HG03354 (cell line): ENCODE results near the gene ERBB4.
A peak's percentile ranks its signal among the peaks of the same experiment; 100 is the strongest.
"Not testable (repeated sequence)": the region's sequence is repeated elsewhere in the genome, so short reads cannot be mapped to it uniquely, and the experiment has no call there.

Source experiments
- ATAC-seq: cut with Tn5 transposase; IDR thresholded peaks from one replicate; pipeline ENCODE4 v1.9.1; 2021; ENCODE audit warnings: mild to moderate bottlenecking; ENCODE audit not compliant: unreplicated experiment, poor library complexity, severe bottlenecking

ERBB4 gene

DNA sequence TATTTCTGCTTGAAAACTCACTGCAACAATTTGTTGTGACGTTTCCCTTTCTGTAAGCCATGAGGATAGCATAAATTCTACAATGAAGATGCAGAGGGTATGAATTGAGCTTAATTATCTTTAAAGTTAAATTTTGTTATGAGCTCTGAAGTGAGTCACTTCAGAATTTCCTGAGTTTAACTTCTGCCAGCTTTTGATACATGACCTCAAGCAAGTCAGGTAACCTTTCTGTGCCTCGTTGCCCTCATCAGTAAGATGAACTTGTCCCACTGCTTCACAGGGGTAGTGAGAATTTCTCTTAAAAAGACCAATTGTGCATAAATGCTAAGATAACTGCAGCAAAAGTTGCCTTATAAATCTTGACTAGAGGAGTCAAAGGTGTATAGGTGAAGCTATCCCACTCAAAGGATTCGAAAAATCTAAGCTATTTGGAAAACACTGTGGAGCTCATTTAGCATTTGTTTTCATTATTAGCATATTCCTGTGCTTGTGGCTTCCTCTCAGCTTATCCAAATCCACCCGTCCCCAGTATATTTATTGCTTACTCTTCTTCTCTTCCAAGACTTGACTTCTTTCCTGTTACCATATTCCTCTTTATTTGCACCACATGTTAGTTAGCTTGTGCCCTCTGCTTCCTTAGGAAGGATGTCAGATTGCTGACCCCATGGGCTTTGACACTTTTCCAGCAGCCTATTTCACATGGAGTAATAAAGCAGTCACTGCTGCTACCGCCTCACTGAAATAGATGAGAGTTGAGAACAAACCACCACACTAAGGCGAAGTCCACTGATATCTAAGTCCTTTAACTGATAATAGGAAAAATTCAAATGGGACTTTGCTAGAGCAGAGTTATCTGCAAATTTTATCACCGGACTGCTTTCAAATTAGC is 428.6 kb downstream of the ERBB4 start:
- no peak for ATAC-seq

DNA sequence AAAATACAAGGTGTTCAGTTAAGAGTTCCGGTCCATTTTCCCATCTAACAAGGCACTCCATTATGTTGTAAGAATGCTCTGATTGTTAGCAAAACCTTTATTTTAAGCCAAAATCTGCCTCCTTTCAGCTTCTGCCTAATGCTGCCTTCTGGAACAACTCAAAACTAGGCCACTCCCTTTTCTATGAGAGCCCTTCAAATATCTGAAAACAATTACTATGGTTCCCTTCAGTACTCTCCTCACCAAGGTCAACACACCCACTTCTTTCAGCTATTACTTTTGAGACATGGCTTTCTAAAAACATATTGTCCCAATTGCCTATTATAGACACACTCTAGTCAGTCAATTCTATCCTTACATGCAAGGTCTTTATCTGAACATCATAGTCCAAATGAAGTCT is 429.4 kb downstream of the ERBB4 start:
- no peak for ATAC-seq

DNA sequence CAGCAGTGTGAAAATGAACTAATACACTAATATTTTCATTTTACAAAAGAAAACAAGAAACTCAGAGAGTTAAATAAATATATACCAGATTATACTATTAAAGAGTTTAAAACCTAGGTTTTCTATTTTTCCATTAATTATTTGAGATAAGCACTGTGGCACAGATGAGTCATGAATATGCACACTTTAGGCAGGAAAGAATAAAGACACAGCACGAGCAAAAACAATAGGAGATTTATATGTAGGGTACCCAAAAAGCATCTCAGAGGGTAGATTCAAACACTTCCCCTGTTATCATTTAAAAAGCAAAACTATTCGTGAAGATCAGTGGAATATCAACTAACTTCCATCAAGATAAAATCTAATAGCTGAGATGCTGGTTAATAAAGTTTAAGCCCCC is 430.6 kb downstream of the ERBB4 start:
- ATAC-seq: no peak

DNA sequence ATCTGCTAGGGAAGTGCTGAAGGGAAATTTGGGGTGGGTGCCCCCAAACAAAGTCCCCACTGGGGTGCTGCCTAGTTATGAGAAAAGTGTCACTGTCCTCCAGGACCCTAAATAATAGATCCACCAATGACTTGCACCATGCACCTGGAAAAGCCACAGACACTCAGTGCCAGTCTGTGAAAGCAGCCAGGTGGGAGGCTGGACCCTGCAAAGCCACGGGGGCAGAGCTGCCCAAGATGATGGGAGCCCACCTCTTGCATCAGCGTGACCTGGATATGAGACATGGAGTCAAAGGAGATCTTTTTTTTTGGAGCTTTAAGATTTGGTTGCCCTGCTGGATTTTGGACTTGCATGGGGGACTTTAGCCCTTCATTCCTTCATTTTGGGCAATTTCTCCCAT is 431.6 kb downstream of the ERBB4 start:
- no peak for ATAC-seq

DNA sequence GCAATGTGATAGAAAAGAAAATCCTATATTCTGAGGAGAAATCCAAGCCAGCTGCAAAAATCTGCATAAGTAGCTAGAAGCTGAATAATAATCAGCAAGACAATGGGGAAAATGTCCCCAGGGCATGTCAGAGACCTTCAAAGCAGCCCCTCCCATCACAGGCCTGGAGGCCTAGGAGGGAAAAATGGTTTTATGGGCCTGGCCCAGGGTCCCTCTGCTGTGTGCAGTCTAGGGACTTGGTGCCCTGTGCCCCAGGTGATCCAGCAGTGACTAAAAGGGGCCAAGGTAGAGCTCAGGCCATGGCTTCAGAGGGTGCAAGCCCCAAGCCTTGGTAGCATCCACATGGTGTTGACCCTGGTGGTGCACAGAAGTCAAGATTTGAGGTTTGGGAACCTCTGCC is 432.1 kb downstream of the ERBB4 start:
- ATAC-seq: not testable (repeated sequence)

DNA sequence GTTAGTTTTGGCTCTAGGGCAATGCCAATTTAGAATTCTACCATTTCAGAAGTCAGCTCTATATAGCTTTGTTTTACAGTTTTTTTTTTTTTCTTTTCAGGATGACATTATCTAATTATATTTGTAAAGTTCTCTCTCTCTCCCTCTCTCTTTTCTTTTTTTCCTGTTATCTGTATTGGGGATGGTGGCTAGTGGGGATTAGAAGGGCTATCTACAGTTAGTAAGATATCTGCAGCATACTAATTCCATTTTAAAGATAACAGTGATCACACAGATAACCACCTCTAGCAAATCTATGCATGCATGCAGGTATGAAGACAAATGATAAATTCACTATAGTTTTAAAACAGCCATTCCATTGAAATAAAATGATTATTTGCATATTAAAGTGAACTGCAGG is 438.9 kb downstream of the ERBB4 start:
- ATAC-seq: no peak

DNA sequence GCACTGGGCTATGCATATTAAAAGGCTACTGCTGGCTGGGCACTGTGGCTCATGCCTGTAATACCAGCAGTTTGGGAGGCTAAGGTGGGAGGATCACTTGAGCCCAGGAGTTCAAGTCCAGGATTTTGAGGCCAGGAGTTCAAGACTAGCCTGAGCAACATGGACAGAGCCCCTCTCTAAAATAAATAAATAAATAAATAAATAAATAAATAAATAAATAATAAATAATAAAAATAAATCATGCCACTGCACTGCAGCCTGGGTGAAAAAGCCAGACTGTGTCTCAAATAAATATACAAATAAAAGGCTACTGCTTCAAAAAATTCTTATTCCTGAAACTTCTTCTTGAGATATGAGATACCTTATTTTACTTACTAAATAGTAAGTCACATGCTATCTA is 439.6 kb downstream of the ERBB4 start:
- ATAC-seq: no peak

DNA sequence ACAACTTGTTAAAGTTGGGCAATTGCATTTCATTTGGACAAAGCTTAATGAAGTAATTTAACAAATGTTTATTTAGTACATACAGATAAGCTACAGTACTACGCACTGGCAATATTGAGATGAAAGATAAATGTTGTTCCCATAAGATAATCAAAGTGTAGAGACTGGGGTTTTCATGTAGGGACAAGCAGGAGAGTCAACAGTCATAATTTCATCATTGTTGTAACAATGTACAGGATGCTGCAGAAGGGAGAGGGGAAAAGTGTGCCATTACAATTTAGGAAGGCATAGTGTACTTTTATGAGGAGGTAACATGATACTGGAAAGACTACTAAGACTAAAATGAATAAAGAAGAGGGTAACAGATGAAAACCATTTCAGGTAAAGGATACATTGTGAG is 441.6 kb downstream of the ERBB4 start:
- ATAC-seq: no peak

DNA sequence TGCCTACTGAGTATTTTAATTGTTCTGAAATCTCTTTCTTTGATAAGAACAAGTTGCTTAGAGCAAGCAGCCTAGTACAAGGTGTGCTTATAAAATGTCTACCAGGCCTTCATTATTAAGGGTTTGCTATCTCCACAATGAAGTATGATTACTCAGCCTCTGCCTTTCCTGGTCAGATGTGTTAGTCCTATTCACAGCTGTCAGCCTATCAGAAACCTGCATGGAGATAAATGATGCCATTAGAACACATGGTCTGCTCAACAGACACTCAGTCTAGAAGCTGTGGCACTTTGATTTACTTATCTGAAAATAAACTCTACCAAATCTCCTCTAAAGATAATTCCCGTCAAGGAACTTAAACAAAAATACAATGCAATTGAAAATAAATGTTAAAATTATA is 448.7 kb downstream of the ERBB4 start:
- no peak for ATAC-seq

DNA sequence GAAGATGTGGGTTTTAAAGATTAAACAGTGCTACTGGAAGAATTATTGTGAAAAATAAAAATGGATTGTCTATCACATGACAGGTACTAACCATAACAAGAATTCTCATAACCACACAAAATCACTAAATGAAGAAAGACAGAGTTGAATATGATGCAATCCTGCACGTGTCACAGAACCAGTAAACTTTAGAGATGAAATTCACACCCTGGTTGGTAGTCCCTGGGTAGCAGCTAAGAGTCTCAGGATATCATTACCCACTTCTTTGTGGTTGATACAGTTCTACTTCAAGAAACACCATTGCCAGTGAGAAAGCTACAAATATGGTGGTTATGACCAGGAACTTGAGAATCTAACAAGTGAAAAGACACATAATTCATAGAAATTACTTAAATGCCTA is 450.2 kb downstream of the ERBB4 start:
- ATAC-seq: no peak

DNA sequence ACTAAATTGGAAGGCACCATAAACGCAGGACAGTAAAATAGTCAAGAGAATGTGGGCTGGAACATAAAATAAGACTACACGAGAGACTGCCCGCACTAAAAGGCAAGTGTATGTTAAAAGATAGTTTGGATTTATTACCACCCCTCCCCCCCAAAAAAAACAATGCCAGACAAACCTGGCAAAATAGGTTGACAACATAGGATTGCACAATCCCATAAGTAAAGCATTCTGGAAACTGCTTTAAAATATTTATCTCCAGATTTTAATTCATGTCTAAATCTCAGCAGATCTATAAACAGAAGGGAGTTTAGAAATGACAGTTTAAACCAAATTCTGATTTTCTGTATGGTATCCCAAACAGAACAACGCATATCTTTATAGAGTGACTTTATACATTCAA is 455.1 kb downstream of the ERBB4 start:
- ATAC-seq: no peak

DNA sequence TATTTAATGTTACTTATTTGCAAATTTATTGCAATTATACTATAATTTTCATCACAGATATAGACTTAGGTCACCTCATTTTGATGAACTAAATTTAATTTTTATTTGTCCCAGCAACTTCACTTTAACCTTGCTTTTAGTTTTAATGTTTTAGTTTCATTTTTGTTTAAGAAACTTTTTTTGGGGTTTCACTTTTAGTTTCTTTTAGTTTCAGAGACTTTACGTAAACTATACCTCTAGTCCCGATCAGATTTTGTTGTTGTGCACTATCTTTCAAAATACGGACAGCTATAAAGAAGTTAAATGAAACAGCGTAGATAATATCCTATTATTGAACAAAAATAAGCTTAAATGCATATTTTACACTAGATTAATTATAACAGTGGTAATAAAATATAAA is 460.5 kb downstream of the ERBB4 start:
- ATAC-seq: peak; percentile 81

DNA sequence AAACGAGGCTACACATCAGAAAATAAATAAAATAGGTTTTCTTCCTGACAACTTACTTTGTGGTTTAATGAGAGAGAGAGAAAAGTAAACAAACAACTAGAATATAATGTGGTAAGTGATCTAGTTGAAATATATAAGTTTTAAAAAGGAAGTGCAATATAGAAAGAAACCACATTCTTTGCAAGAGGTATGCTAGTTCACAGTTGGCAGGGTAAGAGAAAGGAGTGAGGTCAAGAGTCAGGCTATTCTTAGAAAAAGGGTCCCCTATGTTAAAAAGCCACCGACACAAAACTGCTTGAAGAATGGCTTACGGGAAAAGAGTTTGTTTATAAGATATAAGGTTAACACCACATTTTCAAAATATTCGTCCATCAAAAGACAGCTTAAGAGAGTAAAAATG is 462.1 kb downstream of the ERBB4 start:
- ATAC-seq: no peak

DNA sequence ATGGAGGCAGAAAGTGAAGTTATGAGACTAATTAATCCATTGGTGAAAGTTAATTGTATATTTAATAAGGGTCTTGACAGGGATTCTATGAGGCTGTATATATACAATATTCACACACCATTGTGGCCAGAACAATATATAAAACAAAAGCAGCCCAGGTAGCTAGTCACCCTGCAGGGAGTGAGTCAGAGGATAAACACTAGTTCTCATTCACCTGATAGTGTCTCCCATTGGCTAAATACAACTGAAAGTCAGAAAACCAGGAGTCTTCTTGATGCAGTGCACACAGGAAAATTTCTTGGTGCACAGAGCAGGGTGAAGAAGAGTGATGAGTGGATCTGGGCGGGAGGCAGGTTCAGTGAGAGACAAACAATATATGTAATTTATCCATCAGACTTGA is 465.2 kb downstream of the ERBB4 start:
- ATAC-seq: no peak

DNA sequence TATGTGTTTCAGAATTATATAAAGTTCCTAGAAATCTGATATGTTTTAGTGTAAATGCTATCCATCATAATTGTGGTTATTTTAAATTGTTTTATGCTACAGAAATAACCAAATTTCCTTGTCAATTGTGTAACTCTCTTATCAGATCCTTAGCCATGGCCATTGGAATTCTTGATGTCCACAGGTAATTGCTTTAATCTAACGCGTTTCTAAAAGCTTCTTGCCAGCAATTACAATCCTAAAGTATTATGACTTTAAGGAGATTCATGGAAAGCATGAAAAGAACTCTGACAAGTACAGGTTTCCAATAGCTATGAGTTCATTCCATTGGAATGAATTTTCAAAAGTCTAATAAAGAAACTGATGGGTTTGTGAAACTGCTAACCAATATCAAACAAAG is 472.1 kb downstream of the ERBB4 start:
- no peak for ATAC-seq

DNA sequence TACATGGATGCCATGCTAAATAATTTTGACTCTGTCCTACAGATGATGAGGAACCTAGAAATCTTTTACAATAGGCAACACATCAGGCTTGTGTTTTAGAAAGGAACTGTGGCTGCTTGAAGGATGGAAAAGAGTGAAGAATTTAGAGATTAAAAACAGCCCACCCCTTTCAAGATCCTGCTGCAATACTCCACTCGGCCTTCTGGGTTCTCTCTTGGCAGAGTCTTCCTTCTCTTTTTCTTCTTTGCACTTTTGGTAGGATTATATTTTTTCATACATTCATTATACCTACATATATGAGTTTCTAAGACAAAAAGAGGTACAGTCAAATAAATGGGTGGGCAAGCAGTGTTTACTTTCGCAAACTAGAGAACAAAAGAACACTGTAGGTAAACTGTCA is 474.3 kb downstream of the ERBB4 start:
- ATAC-seq: no peak

DNA sequence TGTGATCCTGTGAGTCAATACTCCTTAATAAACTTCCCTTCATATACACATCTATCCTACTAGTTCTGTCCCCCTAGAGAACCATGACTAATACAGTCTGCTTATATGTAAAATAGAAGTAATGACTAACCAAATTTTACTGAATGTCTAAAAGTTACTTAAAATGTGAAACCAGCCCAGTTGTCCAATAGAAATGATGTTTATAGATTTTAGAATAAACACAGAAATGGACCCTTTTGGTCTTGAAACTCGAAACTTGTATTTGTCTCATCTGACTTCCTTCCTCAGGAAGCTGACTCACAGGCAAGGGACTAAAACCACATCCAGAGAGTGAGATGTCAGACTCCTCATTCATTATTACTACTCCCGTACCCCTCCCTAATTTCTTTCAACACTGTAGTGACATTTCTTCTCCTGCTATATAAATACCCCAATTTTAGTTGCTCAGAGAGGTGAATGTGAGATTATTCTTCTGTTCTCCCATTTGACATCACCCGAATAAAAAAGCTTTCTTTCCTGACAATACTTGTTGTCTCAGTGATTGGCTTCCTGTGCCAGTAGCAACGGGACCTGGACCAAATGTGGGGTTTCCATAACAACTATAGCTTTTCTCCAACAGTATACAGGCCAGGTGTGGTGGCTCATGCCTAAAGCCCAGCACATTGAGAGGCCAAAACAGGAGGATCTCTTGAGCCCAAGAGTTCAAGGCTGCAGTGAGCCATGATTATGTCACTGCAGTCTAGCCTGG is 486.0 kb downstream of the ERBB4 start:
- peak; percentile 82 for ATAC-seq

DNA sequence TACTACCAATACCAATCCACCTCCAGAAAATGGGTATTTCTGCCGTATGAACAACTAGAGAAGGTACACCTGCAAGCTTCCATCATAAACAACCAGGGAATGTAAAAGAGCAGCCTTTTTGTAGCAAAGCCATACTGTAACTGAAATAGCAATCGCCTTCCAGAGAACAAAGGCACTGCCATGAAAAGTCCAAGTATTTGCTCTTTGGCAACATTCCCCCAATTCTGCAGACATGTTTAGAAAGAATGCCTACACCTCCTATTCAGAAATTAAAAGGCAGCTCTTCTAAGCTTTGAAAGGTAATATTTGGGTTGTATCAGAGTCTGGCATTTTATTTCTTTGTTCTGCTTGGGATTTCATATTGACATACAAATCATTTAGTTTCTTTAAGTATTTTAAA is 487.7 kb downstream of the ERBB4 start:
- ATAC-seq: no peak

DNA sequence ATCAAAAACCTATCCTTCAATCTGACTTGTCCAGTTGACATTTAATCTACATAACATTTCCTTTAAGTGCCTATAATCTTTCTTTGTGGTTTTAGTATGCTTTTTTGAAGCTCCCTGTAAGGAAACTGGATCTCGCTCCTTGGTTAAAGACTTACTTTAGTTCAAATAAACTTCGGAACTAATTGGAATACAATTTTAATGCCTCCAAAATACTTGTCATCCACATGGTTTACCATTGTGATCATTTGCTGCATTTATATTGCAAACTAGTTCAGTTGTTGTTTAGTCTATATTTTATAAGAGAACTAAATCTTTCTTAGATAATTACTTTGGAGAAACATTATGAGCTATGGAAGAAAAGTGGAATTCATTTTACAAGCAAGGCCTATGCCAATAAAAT is 496.0 kb downstream of the ERBB4 start:
- ATAC-seq: no peak

DNA sequence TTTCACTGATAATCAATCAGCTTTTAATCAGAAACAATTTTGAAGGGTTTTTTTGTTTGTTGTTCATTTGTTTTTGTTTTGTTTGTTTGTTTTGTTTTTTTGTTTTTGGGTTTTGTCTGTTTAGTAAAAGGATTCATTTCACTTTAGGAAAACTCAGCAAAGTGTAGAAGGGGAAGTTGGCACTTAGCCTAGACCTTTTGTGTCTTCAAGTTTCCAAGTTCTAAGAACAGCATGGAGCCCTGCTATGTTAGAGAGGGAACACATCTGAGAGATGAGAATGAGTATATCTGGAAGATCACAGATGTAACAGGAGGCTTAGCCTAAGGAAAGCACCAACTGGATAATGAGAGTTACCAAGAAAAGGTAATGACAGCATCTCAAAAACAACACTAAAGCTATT is 501.5 kb downstream of the ERBB4 start:
- no peak for ATAC-seq

DNA sequence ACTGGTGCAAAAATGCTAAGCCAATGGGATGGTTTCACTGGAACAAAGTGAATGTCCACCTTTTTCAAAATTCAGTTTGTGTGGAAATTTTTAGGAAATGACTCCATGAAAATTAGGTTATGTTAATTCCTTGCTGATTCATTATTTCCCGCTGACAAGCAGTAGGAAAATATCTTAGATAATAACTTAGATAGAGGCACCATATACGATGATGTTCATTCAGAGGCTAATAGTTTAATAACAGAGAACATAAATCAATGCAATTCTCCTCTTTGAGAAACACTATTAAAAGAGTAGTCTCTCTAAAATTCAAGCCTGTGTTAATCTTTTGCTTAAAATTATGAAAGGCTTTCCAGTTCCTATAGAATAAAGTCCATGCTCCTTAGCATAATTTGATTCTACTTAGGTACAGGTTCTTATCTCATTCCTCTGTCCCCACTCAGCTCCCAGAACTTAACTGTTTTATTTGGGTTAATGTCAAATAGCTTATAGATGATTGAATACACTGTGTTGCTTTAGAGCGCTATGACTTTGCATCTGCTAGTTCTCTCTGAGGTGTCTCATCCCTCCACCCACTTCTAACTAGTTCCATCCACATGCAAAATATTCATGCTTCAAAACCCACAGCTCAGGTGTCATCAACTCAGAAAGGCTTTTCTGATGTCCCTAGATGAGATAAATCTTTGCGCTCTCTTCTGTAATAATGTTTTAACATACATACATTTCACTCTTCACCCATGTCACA is 503.6 kb downstream of the ERBB4 start:
- no peak for ATAC-seq
